COR-L47 (cell line): Measurements from ENCODE around the gene SPEF1.

Source experiments
- DNase-seq: peaks from one replicate; lab custom pipeline; 2025; lab: John Stamatoyannopoulos, UW

The SPEF1 gene

DNA sequence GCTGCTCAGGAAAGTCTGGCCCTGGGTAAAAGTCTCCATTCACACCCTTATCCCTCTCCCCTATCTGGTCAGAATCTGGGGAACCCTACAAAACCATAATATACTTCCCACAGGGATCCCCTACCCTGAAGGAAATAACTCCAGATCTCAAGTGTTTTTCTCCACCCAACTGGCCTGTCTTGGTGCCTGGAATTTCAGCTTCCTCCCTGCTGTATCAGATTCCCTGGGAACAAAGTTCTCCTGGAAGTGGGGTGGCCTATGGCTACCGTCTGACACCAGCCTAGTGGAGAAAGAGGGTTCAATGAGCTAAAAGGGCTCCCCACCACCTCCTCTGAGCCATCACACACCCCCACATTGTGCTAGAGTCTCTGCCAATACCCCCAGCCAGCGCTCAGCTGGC, 33.8 kb downstream of the SPEF1 start:
- DNase-seq: no peak

DNA sequence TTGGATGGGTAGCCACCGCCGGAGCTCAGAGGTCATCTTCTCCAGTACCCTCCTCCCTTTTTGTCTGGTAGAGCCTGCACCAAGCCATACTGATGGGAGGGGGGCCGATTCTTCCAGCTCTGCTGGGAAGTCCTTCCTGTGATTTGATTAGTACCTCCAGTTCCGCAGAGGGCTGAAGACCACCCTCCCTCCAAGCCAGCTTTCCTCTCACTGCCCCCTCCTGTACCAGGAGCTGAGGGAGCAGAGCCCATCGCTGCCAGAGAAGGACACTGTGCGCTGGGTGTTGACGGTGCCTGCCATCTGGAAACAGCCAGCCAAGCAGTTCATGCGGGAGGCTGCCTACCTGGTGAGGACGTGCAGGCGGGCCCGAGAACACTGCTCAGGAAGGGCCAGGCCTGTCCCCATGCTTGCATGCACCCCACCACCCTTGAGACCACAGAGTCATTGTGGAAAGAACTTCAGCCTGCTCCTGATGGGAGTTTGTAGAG, 35.5 kb downstream of the SPEF1 start:
- DNase-seq: no peak

DNA sequence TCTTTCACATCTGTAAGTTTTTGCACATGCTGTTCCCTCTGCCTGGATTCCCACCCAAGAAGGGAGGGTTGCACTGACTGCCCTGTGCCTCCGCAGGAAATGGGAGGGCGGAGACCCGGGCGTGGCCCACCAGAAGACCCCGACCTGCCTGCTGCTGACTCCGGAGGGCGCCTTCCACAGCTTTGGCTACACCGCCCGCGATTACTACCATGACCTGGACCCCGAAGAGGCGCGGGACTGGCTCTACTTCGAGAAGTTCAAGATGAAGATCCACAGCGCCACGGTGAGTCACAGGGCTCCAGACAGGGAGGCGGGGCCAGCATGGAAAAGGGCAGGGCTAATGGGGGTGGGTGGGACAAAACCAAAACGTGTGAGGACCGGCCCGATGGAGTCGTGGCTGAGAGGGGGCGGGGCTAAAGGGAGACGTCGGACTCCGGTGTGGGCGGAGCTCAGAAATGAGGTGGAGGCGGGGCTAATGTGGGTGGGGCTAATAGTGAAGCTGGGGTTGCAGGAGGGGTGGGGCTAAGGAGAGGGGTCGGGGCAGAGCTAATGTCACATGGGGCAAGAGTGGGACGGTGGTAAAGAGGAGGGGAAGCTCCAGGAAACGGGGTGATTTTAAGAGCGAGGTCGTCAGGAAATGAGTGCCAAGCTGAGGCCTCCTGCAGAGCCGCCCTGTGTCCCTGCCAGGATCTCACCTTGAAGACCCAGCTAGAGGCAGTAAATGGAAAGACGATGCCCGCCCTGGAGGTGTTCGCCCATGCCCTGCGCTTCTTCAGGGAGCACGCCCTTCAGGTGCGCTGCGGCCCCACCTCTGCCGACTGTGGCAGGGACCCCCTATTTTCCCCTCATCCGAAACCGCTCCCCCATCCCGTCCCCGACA, 36.2 kb downstream of the SPEF1 start:
- DNase-seq: no peak

DNA sequence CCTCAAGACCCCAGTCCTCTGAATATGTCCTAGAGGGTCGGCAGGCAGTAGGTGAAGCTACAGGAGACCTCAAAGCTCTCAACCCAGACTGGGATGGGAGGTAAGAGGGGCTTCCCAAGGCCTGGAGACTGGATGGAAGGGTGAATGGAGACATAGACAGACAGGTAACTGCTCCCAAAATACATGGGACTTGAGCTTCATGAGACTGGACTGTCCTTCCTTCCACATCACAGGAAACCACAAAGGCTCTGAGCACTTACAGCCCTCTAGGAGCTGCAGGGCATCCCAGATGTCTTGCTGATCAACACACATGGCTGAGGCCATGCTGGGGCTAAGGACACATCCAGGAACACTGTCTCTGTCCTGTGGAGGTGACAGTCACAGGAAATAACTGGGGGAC, 37.2 kb downstream of the SPEF1 start:
- no peak for DNase-seq

DNA sequence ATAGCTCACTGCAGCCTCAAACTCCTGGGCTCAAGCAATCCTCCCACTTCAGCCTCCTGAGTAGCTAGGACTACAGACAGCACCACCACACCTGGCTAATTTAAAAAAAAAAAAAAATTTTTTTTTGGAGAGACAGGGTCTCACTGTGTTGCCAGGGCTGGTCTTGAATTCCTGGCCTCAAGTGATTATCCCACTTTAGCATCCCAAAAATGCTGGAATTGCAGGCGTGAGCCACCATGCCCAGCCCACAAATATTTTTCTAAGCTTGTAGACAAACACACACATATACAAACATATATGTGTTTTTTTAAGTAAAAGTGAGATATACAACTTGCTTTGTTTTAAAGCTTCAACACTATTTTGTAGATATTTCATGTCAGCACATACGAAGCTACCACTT, 38.0 kb downstream of the SPEF1 start:
- DNase-seq: no peak

DNA sequence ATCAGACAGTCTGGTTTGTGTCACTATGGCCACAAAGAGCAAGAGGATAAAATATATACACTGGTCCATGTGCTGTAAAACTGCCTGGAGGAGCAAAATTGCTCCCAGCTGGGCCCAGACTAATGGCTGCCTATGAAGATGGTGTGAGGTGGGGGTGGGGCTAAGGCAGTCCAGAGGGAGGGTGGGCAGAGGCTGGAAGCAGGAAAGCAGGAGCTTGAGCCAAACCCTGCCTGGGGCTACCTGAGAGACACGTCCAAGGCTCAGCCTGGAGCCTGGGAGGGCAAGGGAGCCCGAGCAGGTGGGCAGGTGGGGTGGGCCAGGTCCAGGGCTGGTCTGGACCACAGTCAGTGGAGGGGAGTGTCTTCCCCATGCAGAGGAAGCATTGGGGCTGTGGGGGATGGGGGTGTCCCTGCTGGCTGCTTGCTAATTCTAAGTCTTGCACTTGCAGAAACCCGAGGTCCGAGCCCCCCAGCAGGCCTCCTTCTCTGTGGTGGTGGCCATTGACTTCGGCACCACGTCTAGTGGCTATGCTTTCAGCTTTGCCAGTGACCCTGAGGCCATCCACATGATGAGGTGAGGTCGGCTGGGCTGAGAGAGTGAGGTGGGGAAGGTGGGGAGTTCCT, 39.3 kb downstream of the SPEF1 start:
- DNase-seq: no peak

DNA sequence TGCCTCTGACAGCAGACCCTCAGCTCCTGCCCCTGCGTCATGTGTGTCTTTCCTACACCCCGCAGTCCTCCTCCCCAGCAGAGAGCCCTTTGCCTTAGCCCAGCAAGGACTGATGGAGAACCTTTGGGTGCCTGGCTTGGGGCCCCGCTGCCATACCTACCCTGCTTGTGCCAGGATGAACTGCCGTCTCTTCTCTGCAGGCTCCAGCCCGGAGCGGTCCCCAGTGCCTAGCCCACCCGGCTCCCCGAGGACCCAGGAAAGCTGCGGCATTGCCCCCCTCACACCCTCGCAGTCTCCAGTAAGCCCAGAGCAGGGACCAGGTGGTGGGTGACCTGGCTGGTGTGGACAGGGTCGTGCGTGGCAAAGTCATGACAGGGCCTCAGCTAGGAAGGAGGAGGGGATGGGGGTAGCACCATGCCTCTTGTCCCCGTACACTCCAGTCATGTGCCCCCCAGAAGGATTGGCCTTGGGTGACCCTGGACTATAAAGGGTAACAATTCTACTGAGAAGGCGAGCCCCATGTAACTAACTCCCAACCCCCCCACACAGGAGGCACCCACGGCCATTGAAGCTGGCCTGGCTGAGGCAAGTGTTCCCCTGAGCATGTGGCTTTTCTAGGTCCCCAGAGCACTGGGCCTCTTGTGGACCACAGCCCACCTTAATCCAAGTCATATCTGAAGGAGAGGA, 40.5 kb downstream of the SPEF1 start:
- DNase-seq: no peak

DNA sequence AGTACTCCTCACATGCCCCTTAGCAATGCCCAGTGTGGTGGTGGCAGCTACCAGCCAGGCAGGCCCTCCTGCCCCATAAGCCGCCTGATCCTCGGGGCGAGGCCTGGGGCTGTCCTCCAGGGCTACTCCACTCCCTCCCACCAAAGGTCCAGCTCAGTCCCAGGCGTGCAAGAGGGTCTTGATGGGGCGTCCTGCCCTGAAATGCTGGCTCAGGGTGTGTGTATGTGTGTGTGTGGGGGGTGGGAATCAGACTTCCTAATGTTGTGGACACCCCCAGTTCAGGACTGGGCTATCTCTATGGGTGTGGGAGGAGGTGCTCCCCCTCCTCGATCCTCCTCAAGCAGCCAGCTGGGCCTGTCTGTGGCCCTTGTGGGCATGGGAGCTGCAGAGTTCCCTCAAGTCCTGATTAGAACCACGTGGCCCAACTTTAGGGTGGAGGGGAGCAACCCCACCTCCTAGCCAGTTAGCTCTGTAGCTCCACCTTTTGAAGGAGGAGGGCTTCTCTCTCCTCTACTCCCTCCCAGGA, 41.3 kb downstream of the SPEF1 start:
- no peak for DNase-seq

DNA sequence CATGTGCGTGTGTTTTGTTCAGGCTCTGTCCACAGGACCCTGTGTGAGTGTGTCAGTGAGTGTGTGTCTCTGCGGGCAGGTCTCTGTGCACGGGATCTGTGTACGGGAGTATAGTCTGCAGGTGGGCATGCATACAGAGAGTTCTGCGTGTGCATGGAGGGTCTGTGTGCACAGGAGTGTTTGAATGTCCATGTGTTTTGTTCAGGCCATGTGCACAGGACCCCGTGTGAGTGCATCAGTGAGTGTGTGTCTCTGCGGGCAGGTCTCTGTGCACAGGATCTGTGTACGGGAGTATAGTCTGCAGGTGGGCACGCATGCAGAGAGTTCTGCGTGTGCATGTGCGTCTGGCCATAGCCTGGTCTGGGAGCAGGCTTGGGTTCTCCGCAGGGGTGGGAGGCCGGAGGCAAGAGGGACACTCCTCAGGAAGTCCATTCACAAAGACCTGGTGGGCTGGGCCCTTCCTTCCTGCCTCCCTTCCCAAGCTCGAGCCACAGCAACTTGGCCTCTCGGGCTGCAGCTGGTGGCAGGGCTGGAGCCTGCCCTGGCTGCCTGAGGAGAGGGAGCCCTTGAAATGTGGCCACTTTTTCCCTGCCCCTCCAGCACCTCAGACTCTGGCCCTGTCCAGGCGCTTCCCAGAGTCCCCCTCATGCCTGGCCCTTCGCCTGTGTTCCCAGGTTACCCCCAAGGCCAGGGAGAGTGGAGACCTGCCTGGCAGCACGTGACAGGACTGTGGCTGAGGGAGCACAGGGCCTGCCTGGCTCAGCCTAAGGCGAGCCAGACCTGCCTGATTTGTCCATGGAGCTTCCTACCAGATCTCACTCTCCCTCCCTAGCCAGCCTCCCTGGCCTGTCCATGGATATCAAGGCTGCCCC, 42.0 kb downstream of the SPEF1 start:
- no peak for DNase-seq

DNA sequence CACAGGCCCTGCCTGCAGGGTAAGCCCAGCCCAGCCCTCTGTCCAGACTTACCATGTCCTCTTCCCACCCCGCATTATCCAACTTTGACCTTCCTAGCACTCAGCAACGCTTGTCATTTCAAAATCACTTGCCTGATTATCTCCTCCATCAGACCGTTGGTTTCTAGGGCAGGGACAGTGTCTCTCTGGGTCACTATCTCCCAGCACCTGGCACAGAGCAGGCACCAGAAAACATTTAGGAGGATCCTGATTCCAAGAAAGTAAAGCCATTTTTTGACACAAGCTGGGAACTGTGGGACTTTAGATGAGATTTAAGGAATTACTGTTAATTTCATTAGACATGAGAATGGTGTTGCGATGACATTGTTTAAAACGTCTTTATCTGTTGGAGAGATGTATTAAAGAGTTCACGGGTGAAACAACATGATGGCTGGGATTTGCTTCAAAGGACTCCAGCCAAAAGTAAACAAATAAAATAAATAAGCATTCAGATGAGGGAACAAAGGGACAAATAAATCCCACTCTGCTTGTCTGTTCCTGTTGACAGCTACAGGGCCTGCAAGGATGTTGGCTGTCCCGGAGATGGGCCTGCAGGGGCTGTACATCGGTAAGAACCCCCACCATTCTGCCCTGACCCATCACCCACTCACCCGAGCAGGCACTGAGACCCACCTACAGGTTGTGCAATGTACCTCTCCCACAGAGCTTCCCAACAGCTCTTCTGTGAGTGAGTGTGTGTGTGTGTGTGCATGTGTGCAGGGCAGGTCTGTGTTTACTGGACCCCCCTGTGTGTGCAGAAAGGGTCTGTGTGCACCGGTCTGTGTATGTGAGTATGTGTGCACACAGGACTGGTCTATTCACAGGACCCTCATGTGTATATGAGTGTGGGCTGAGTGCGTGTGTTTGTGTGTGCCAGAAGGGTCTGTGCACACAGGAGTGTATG, 42.9 kb downstream of the SPEF1 start:
- DNase-seq: no peak

DNA sequence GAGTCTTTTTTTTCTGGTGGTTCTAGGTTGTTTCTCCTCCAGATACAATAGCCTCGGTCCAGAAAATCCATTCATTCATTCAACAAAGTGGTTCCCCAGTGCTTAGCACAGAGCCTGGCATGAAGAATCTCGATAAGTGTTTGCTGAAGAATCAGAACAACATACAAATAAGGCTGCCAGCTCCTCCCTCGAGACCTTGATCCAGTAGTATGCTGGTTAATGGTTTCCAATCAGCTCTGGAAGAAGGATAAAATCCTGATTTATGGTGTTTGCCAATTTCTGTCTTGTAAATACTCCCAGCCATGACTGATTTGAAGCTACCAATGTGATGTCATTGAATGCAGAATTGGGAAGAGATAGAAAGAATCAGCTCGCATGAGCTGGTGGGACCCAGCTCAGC, 45.5 kb downstream of the SPEF1 start:
- no peak for DNase-seq

DNA sequence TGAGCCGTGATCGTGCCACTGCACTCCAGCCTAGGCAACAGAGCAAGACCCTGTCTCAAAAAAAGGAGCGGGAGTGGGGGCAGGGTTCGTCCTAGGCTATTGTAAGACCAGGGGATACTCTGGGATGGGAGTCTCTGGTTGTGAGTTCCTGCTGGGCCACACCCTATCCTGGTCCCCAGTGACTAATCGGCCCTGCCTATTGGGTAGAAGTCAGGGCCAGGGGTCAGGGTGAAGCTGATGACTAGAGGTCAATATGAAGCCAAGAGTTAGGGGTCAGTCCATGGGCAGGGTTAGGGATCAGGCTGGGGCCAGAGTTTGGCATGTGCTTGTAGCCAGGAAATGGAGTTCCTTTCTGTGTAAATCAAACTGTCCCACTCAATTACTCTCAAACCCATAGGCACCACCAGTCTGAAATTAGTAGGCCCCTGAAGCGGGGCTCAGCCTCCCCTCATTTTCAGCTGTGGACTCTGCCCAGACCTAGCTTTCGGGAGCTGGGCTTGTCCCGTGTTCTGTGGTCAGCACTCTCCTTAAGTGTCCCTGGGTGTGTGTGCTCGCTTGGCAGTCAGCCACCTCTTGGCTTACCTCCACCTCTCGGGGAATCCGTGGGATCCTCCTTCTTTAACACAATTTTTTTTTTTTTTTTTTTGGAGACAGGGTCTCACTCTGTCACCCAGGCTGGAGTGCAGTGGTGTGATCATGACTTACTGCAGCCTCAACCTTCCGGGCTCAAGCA, 47.0 kb downstream of the SPEF1 start:
- DNase-seq: no peak

DNA sequence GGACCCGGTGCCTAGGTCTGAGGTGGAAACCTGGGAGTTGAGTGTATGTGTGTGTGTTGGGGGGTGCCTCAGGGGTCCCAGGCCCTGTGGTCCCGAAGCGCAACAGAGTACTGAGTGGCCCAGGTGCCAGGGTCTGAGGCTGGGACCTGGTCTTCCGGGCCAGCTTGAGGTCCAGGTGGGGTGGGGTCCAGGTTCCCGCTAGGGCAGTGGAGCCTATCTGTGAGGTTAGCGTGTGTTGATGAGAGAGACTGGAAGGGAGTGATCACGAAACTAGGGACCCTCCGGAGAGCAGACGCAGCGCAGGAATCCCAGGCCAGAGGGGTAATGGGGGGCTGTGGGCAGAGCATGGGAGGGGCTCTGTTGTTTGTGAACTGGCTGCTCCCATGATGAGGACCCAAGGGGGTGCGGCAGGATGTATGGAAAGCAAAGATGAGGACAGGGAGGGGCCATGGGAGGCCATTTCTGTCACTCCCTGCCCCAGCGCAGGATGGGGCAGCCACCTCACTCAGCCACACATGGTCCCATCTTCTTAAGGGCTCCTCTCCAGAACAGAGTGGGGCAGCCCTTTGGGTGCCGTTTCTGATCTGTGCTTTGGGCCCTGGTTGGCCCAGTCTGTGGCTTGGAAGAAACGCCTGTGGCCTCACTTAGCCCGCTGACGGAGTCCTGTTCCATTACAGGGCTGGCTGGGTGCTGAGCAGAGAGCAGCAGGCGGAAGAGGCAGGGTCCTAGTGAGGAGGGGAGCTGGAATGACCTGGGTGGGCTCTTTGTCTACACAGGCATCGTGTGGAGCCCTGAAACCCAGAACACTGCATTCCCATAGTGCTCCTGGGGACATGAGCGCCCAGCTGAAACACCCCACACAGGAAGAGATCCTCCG, 47.9 kb downstream of the SPEF1 start:
- DNase-seq: no peak

DNA sequence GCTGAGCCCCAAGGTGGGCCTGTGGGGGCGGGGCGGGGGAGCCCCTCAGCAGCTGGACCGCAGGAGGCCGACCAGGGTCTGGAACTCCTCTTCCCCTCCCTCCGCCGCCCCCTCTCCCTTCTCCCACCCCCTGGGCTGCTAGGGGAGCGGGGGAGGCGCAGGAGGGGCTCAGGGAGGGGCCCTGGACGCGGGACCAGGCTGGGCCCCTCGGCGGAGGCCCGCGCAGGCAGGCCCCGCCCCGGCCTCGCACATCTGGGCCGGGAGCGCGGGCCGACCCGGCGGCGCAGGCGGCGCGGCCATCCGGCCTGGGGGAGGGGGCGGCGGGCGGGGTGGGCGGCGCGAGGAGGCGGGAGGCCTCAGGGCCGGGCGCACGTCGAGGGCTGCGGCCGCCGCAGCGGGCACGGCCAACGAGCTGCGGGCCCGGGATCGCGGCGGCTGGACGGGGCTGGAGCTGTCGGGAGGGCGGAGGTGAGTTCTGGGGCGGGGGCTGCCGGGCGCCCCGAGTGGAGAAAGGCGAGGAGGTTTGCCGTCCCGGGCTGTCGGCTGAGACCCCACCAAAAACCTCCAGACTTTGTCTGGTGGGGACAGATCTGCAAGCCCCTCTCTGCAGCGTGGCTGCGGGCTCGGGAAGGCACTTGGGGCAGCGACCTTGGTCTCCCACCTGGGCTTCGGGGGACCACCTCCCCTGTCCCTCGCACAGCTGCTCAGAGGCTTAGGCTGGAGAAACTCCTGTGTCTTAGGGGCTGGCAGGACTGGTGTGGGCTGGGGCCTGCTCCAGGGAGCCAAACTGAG, 48.7 kb downstream of the SPEF1 start, which contains the start of gene HSPA12B:
Gene HSPA12B (plus strand): TSS at position 359 of the 792 bp plus-strand sequence. CDS start 5,990 bp downstream, outside the sequence.
- DNase-seq: no peak

DNA sequence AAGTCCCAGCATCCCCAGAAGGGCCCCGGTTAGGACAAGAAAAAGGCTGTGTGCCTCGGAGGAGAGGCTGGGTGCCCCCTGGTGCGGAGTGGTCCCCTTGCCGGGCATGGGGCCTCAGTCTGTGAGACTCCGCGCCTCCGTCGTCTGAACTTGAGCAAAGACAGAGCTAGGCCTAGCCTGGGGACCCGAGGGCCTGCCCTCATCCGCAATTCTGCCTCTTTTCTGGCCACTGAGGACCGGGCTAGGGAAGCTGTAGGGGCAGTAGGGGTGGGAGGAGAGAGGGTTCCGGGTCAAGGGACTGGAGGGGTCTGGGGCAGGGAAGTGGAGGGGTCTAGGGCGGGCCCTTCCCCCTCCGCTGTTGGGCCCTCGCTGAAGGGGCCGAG, 49.3 kb downstream of the SPEF1 start:
- no peak for DNase-seq

DNA sequence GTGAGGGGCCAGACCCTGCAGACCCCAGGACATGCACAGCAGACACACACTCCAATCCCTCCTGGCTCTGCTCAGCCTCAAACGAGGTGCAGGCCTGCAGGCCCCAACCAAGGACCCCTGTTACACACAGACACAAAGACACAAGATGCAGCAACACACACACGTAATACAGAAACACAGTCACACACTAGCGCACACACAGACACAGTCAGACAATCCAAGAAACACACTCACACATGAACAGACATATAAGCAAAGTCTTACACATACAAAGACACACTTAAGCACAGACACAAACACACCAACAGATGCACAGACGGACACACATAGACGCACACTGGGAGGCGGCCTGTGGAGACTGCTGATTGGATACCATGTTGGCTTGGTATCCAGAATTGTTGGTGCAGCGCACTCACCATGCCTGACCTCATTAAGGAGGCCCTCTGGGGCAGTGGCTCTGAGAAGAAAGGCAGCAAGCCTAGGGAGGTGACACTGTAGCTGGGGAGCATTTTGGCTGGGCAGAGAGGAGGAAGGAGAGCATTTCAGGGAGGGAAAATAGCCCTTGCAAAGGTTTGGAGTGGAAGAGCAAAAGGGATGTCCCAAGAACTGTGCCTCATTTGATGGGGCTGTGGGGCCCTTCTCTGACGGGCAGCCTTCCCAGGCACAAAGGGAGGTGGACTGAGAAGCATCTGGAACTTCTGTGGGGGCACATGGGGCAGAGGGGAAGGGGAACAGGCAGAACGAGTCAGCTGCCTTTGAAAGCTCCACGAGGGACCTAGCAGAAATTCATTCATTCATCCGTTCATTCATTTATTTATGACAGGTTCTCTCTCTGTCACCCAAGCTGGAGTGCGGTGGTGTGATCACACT, 50.2 kb downstream of the SPEF1 start:
- no peak for DNase-seq
